GM21381 (cell line): ENCODE measurements around the gene KRTAP10-2.
"Not testable (repeated sequence)": the region's sequence is repeated elsewhere in the genome, so short reads cannot be mapped to it uniquely, and the experiment has no call there.

Experiments used
- ATAC-seq: cut with Tn5 transposase; IDR thresholded peaks from one replicate; pipeline ENCODE4 v1.9.1; 2021; ENCODE audit warnings: mild to moderate bottlenecking, moderate library complexity; ENCODE audit not compliant: unreplicated experiment

KRTAP10-2 gene

GRCh38 chr21:44583089-44583799 lies 31.9 kb upstream of the KRTAP10-2 start:
- ATAC-seq: no peak

GRCh38 chr21:44582055-44582454 lies 30.8 kb upstream of the KRTAP10-2 start:
- no peak for ATAC-seq

GRCh38 chr21:44581158-44581557 lies 29.9 kb upstream of the KRTAP10-2 start:
- no peak for ATAC-seq

GRCh38 chr21:44580231-44580821 lies 29.0 kb upstream of the KRTAP10-2 start, which contains the start of gene KRTAP10-5:
KRTAP10-5 (minus strand) TSS chr21:44580604; CDS start chr21:44580578, 26 bp downstream.
- not testable (repeated sequence) for ATAC-seq

GRCh38 chr21:44579833-44580144 lies 28.5 kb upstream of the KRTAP10-2 start:
- no peak for ATAC-seq

GRCh38 chr21:44579056-44579832 lies 27.9 kb upstream of the KRTAP10-2 start:
- ATAC-seq: no peak

- ATAC-seq: no peak
Measured at GRCh38 chr21:44578371-44579055, 27.2 kb upstream of the KRTAP10-2 start.

GRCh38 chr21:44576025-44576420 lies 24.7 kb upstream of the KRTAP10-2 start:
- no peak for ATAC-seq

GRCh38 chr21:44575307-44576024 lies 24.2 kb upstream of the KRTAP10-2 start:
- ATAC-seq: no peak

GRCh38 chr21:44574457-44575306 lies 23.4 kb upstream of the KRTAP10-2 start:
- ATAC-seq: no peak

- not testable (repeated sequence) for ATAC-seq
Measured at GRCh38 chr21:44573630-44574456, 22.5 kb upstream of the KRTAP10-2 start, which contains the start of gene KRTAP10-4. KRTAP10-4 (plus strand) TSS chr21:44573729; CDS start chr21:44573759, 30 bp downstream.

GRCh38 chr21:44572959-44573583 lies 21.8 kb upstream of the KRTAP10-2 start:
- ATAC-seq: no peak

GRCh38 chr21:44571844-44572782 lies 20.8 kb upstream of the KRTAP10-2 start:
- ATAC-seq: no peak

GRCh38 chr21:44571296-44571695 lies 20.0 kb upstream of the KRTAP10-2 start:
- ATAC-seq: no peak

- ATAC-seq: no peak
Measured at GRCh38 chr21:44569861-44570517, 18.7 kb upstream of the KRTAP10-2 start.

- no peak for ATAC-seq
Measured at GRCh38 chr21:44568667-44569556, 17.6 kb upstream of the KRTAP10-2 start.
